A673 (cell line): ENCODE results near the gene IFRD1. TPM values are rescaled to one million over a fixed set of nuclear protein-coding genes. Genes with fewer than 3 reads are reported as not detected.

Experiments used
- BruUV-seq: library from RNA; stranded (reverse); fragments of 400-500 nt; replicated peaks from 2 replicates; lab custom pipeline; 2021; lab: Mats Ljungman, UMichigan
- CTCF ChIA-PET: fragments of 300-600 bp; sonication (Branson Sonifier 250); formaldehyde crosslinking; loops from one replicate; lab custom pipeline; 2022; ENCODE audit warnings: antibody characterized with exemption; lab: Charles Lee
- POLR2A ChIA-PET: fragments of 300-600 bp; sonication (Branson Sonifier 250); formaldehyde crosslinking; loops from one replicate; lab custom pipeline; 2022; ENCODE audit warnings: antibody characterized with exemption; ENCODE audit not compliant: low non-redundant PET; lab: Charles Lee
- DNase-seq: peaks from one replicate; pipeline ENCODE4 v3.0.0-alpha.2; 2015; ENCODE audit warnings: low spot score
- H3K27ac ChIP-seq: fragments of 200-600 bp; sonication (generic); 2 replicates; pipeline ENCODE4 v1.5.1; 2016; ENCODE audit warnings: mixed run types, low read depth, mild to moderate bottlenecking, mixed read lengths, antibody characterized with exemption, low read length; ENCODE audit not compliant: poor library complexity, severe bottlenecking
- H3K27me3 ChIP-seq: fragments of 200-600 bp; sonication (generic); replicated peaks from 2 replicates; pipeline ENCODE4 v1.6.1; 2017; ENCODE audit warnings: mixed run types, low read depth, mild to moderate bottlenecking, mixed read lengths, antibody characterized with exemption, low read length; ENCODE audit not compliant: insufficient read depth, poor library complexity
- H3K36me3 ChIP-seq: fragments of 200-600 bp; sonication (generic); 2 replicates; pipeline ENCODE4 v1.6.1; 2016; ENCODE audit warnings: mixed run types, mild to moderate bottlenecking, mixed read lengths, antibody characterized with exemption, low read length; ENCODE audit not compliant: insufficient read depth, poor library complexity, severe bottlenecking
- H3K4me1 ChIP-seq: fragments of 200-600 bp; sonication (generic); 2 replicates; pipeline ENCODE4 v1.6.1; 2017; ENCODE audit warnings: mixed run types, mild to moderate bottlenecking, mixed read lengths, antibody characterized with exemption, low read length; ENCODE audit not compliant: insufficient read depth, poor library complexity, severe bottlenecking
- H3K4me3 ChIP-seq: fragments of 200-600 bp; sonication (generic); 2 replicates; pipeline ENCODE4 v1.5.1; 2016; ENCODE audit warnings: low read depth, mixed run types, mild to moderate bottlenecking, mixed read lengths, low read length; ENCODE audit not compliant: poor library complexity, severe bottlenecking
- H3K9me3 ChIP-seq: fragments of 200-600 bp; sonication (generic); 2 replicates; pipeline ENCODE4 v1.6.1; 2016; ENCODE audit warnings: mixed run types, low read depth, mild to moderate bottlenecking, mixed read lengths, antibody characterized with exemption, low read length; ENCODE audit not compliant: poor library complexity, severe bottlenecking
- EZH2 ChIP-seq: fragments of 200-600 bp; sonication (generic); IDR thresholded peaks from 2 replicates; pipeline ENCODE4 v1.6.1; 2017; ENCODE audit warnings: borderline replicate concordance, low read depth, mild to moderate bottlenecking, mixed read lengths, antibody characterized with exemption, low read length; ENCODE audit not compliant: poor library complexity, severe bottlenecking
- intact Hi-C: fragments of 100-400 bp; cut with micrococcal nuclease; formaldehyde crosslinking; loops from one replicate; pipeline ENCODE4 v1.10.0; 2022; ENCODE audit not compliant: unreplicated experiment
- total RNA-seq: library from RNA; stranded (reverse); gene quantifications from 2 replicates; pipeline ENCODE4 v1.2.3, GENCODE V29; 2021
- TF ChIP-seq, protein P1 (sequence below): fragments of 300-800, 200-600 bp; sonication (generic); conservative IDR thresholded peaks from 2 replicates; pipeline ENCODE4 v1.5.1; 2017; ENCODE audit warnings: low read depth, mild to moderate bottlenecking, antibody characterized with exemption, low read length, moderate library complexity, mixed read lengths

Gene IFRD1
- total RNA-seq, 1 experiment from 2014 or later, result 79.9 TPM

DNA sequence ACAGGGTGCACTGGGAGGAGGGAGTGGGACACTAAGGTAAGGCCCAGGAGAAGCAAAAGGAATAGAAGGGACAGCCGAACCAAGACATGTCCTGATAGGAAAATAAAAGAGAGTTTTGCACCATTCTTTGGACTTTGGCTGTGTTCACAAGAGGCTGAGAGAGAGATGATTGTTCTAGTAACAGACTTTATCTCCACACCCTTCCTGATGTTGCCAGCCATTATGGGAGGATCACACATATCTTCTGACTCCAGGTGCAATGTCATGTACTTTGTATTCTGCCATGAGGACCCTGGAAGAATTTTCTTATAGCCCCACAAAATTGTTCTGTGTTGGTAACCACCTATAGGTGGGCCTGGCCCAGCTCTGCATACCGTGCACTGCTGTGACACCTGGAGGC is 41.9 kb downstream of the IFRD1 start:
- DNase-seq, result no peak
- intact Hi-C loops, result loop anchor here (10.0 kb wide), 1 partner anchor 637 kb away; no protein-coding TSS in a partner anchor
- no peaks in the 10 kb centered on the region for H3K9me3 ChIP-seq
- H3K27ac ChIP-seq, result no peak overlapping the region
- no TSS peak for BruUV-seq
- peaks cover 11% of the 10 kb centered on the region for H3K4me1 ChIP-seq
- H3K4me3 ChIP-seq, result no peak overlapping the region
- no peaks in the 10 kb centered on the region for H3K36me3 ChIP-seq
- ChIA-PET POLR2A (no interaction called here), CTCF (no interaction called here)
- no peaks in the 10 kb centered on the region for H3K27me3 ChIP-seq
- TF ChIP-seq EZH2, result no peak
- TF ChIP-seq, protein P1, sequence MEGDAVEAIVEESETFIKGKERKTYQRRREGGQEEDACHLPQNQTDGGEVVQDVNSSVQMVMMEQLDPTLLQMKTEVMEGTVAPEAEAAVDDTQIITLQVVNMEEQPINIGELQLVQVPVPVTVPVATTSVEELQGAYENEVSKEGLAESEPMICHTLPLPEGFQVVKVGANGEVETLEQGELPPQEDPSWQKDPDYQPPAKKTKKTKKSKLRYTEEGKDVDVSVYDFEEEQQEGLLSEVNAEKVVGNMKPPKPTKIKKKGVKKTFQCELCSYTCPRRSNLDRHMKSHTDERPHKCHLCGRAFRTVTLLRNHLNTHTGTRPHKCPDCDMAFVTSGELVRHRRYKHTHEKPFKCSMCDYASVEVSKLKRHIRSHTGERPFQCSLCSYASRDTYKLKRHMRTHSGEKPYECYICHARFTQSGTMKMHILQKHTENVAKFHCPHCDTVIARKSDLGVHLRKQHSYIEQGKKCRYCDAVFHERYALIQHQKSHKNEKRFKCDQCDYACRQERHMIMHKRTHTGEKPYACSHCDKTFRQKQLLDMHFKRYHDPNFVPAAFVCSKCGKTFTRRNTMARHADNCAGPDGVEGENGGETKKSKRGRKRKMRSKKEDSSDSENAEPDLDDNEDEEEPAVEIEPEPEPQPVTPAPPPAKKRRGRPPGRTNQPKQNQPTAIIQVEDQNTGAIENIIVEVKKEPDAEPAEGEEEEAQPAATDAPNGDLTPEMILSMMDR, result no peak

DNA sequence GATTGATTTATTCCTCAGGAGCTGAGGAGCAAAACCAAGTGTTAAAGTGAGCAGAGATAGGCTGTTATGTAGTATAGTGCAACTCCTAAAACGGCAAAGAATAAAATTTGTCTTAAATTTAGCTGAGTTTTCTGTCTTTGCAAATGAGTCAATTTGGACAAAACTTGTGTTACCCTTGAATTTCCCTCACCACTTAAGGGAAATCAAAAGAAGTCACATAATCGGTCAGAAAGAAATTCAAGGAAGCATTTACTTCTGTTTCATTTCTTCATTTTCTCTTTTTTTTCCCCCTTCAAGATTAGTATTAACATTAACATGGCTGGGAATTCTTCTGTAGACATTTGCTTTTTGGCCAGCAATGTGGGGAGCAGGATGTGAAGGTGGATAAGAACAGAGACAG is 44.4 kb downstream of the IFRD1 start:
- Histone ChIP-seq H3K36me3 (no peaks in the 10 kb centered on the region), H3K4me3 (no peak overlapping the region), H3K27me3 (no peaks in the 10 kb centered on the region), H3K27ac (no peak overlapping the region), H3K4me1 (peaks cover 11% of the 10 kb centered on the region), H3K9me3 (no peaks in the 10 kb centered on the region)
- BruUV-seq, result no TSS peak
- no peak for TF ChIP-seq EZH2
- TF ChIP-seq, protein P1, result no peak
- intact Hi-C loops, result loop anchor here (5.0 to 10.0 kb wide), 3 partner anchors 640 to 752 kb away; no protein-coding TSS in a partner anchor
- ChIA-PET POLR2A (no interaction called here), CTCF (no interaction called here)
- no peak for DNase-seq

DNA sequence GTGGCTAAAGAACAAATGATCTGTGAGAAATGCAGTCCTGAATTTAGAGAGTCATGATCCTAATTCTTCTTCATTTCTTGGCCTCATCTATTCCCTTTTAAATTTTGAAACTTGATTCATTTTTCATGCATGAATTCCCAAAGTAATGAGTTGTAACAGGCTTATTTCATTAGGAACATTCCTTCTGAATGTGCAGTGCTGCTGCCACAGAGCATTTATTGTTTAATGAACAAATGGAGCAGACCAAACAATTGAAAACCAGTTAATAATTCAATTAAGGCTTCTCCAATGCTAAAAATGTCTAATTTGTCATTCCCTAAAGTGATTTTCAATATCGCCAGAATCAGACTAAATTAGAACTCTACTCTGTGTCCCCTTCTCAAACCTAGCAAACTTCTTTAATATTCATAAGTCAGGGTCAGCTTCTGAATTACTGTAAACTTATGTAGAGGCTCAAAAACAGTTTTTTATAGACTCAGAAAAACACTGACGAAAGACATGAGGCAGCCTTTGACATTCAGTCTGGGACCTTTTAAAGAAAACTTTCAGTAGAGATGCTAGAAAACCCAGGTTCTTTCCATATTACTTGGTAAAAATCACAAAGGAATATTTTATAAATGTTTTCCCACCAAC is 45.0 kb downstream of the IFRD1 start:
- Histone ChIP-seq H3K9me3 (no peaks in the 10 kb centered on the region), H3K27ac (no peak overlapping the region), H3K4me3 (no peak overlapping the region), H3K27me3 (no peaks in the 10 kb centered on the region), H3K4me1 (peaks cover 11% of the 10 kb centered on the region), H3K36me3 (no peaks in the 10 kb centered on the region)
- DNase-seq, result peak; percentile 4
- TF ChIP-seq EZH2, result no peak
- TF ChIP-seq, protein P1, result no peak
- CTCF ChIA-PET, result interaction anchor here (1.3 kb wide), 1 partner anchor 732 kb away, joined by 4 read pairs; no protein-coding TSS in a partner anchor
- intact Hi-C loops, result loop anchor here (5.0 to 10.0 kb wide), 3 partner anchors 640 to 753 kb away; no protein-coding TSS in a partner anchor
- POLR2A ChIA-PET, result no interaction called here
- no TSS peak for BruUV-seq
